H9 (cell line): ENCODE results near the gene FBXL7. TPM values are rescaled to one million over a fixed set of nuclear protein-coding genes. Genes with fewer than 3 reads are reported as not detected.

Source experiments
- DNase-seq: peaks from one replicate; pipeline ENCODE4 v3.0.0-alpha.2; 2017
- H2AFZ ChIP-seq: one replicate; pipeline ENCODE4 v1.6.1; 2013; ENCODE audit warnings: mild to moderate bottlenecking, low read length, control low read depth, moderate library complexity
- H2AK5ac ChIP-seq: 2 replicates; pipeline ENCODE4 v1.6.1; 2013; ENCODE audit warnings: low read length, control low read depth, mixed read lengths; ENCODE audit not compliant: insufficient read length
- H2BK120ac ChIP-seq: one replicate; pipeline ENCODE4 v1.6.1; 2013; ENCODE audit warnings: low read depth, mild to moderate bottlenecking, low read length, control low read depth, inconsistent platforms; ENCODE audit not compliant: poor library complexity, severe bottlenecking
- H2BK12ac ChIP-seq: 2 replicates; pipeline ENCODE4 v1.6.1; 2013; ENCODE audit warnings: low read length, control low read depth, mixed read lengths, low read depth; ENCODE audit not compliant: insufficient read length
- H2BK15ac ChIP-seq: 2 replicates; pipeline ENCODE4 v1.6.1; 2013; ENCODE audit warnings: low read depth, low read length, control low read depth
- H2BK20ac ChIP-seq: one replicate; pipeline ENCODE4 v1.6.1; 2013; ENCODE audit warnings: low read depth, mild to moderate bottlenecking, low read length, control low read depth, inconsistent platforms; ENCODE audit not compliant: poor library complexity, severe bottlenecking
- H2BK5ac ChIP-seq: 2 replicates; pipeline ENCODE4 v1.6.1; 2013; ENCODE audit warnings: low read length, control low read depth, mixed read lengths; ENCODE audit not compliant: insufficient read length
- H3K14ac ChIP-seq: 2 replicates; pipeline ENCODE4 v1.6.1; 2013; ENCODE audit warnings: low read length, control low read depth; ENCODE audit not compliant: insufficient read depth
- H3K18ac ChIP-seq: 2 replicates; pipeline ENCODE4 v1.6.1; 2013; ENCODE audit warnings: low read depth, mild to moderate bottlenecking, mixed read lengths, low read length, control low read depth; ENCODE audit not compliant: insufficient read length
- H3K23ac ChIP-seq: 2 replicates; pipeline ENCODE4 v1.6.1; 2013; ENCODE audit warnings: low read length, control low read depth, mixed read lengths, low read depth; ENCODE audit not compliant: insufficient read length
- H3K23me2 ChIP-seq: 2 replicates; pipeline ENCODE4 v1.6.1; 2013; ENCODE audit warnings: low read depth, mild to moderate bottlenecking, mixed read lengths, low read length, control low read depth; ENCODE audit not compliant: insufficient read length, poor library complexity, severe bottlenecking
- H3K27ac ChIP-seq: 2 replicates; pipeline ENCODE4 v1.5.1; 2013; ENCODE audit warnings: low read length, control low read depth, mixed read lengths, low read depth; ENCODE audit not compliant: insufficient read length
- H3K27me3 ChIP-seq: 2 replicates; pipeline ENCODE4 v1.6.1; 2013; ENCODE audit warnings: low read length, control low read depth, inconsistent platforms; ENCODE audit not compliant: insufficient read depth
- H3K4ac ChIP-seq: 2 replicates; pipeline ENCODE4 v1.6.1; 2013; ENCODE audit warnings: low read depth, mild to moderate bottlenecking, control low read depth, inconsistent platforms, low read length, moderate library complexity
- H3K4me1 ChIP-seq: 2 replicates; pipeline ENCODE4 v1.6.1; 2013; ENCODE audit warnings: low read length, control low read depth, inconsistent platforms; ENCODE audit not compliant: insufficient read depth
- H3K4me2 ChIP-seq: 2 replicates; pipeline ENCODE4 v1.6.1; 2013; ENCODE audit warnings: low read length, control low read depth, mixed read lengths; ENCODE audit not compliant: insufficient read length, insufficient read depth
- H3K56ac ChIP-seq: 2 replicates; pipeline ENCODE4 v1.6.1; 2013; ENCODE audit warnings: low read depth, mild to moderate bottlenecking, mixed read lengths, low read length, control low read depth; ENCODE audit not compliant: insufficient read length
- H3K79me1 ChIP-seq: 2 replicates; pipeline ENCODE4 v1.6.1; 2013; ENCODE audit warnings: low read depth, mild to moderate bottlenecking, moderate library complexity, low read length, control low read depth, inconsistent platforms; ENCODE audit not compliant: insufficient read depth, poor library complexity, severe bottlenecking
- H3K79me2 ChIP-seq: 2 replicates; pipeline ENCODE4 v1.6.1; 2013; ENCODE audit warnings: low read length, control low read depth, inconsistent platforms; ENCODE audit not compliant: insufficient read depth
- H3K9ac ChIP-seq: 2 replicates; pipeline ENCODE4 v1.6.1; 2013; ENCODE audit warnings: low read length, control low read depth, mixed read lengths; ENCODE audit not compliant: insufficient read length; ENCODE audit errors: extremely low read depth
- H3K9me3 ChIP-seq: one replicate; pipeline ENCODE4 v1.6.1; 2013; ENCODE audit warnings: low read depth, low read length, inconsistent platforms; ENCODE audit not compliant: control insufficient read depth
- H3T11ph ChIP-seq: one replicate; pipeline ENCODE4 v1.6.1; 2013; ENCODE audit warnings: mild to moderate bottlenecking, low read length, control low read depth, inconsistent platforms
- H4K20me1 ChIP-seq: one replicate; pipeline ENCODE4 v1.6.1; 2013; ENCODE audit not compliant: control insufficient read depth, insufficient read length, insufficient read depth
- H4K5ac ChIP-seq: 2 replicates; pipeline ENCODE4 v1.6.1; 2013; ENCODE audit warnings: low read depth, mild to moderate bottlenecking, mixed read lengths, low read length, control low read depth; ENCODE audit not compliant: insufficient read length
- H4K8ac ChIP-seq: replicated peaks from 2 replicates; pipeline ENCODE4 v1.6.1; 2013; ENCODE audit warnings: low read length, control low read depth, mixed read lengths, low read depth; ENCODE audit not compliant: insufficient read length
- H4K91ac ChIP-seq: 2 replicates; pipeline ENCODE4 v1.6.1; 2013; ENCODE audit warnings: low read depth, mild to moderate bottlenecking, moderate library complexity, mixed read lengths, low read length, control low read depth; ENCODE audit not compliant: insufficient read length
- H3K27ac Mint-ChIP-seq, 3 experiments: 2 replicates in 2 of 3; 3 replicates in 1 of 3; pipeline ENCODE4 v1.8.0; 2020 to 2021; ENCODE audit warnings: mixed read lengths in 3 of 3, mild to moderate bottlenecking in 1 of 3, moderate library complexity in 1 of 3
- H3K27me3 Mint-ChIP-seq: 2 replicates; pipeline ENCODE4 v1.8.0; 2021; ENCODE audit warnings: low read depth, mild to moderate bottlenecking, moderate library complexity, mixed read lengths
- H3K36me3 Mint-ChIP-seq, 3 experiments: 2 replicates in 2 of 3; 3 replicates in 1 of 3; pipeline ENCODE4 v1.8.0; 2020 to 2021; ENCODE audit warnings: low read depth in 3 of 3, mixed read lengths in 3 of 3; ENCODE audit not compliant: insufficient read depth in 1 of 3
- H3K4me1 Mint-ChIP-seq, 2 experiments: 2 replicates each; pipeline ENCODE4 v1.8.0; 2020; ENCODE audit warnings: mixed read lengths in 2 of 2
- H3K4me3 Mint-ChIP-seq, 2 experiments: 2 replicates in 1 of 2; 3 replicates in 1 of 2; pipeline ENCODE4 v1.8.0; 2020 to 2021; ENCODE audit warnings: mild to moderate bottlenecking in 2 of 2, mixed read lengths in 2 of 2, moderate library complexity in 1 of 2
- H3K9me3 Mint-ChIP-seq, 2 experiments: 2 replicates in 1 of 2; 3 replicates in 1 of 2; pipeline ENCODE4 v1.8.0; 2020; ENCODE audit warnings: mild to moderate bottlenecking in 2 of 2, mixed read lengths in 2 of 2, moderate library complexity in 1 of 2
- total RNA-seq: library from RNA; stranded (reverse); gene quantifications from 2 replicates; pipeline ENCODE4 v1.2.1, GENCODE V29; 2021
- TF ChIP-seq, protein P1 (sequence below): fragments of 200-600 bp; sonication (generic); conservative IDR thresholded peaks from 3 replicates; pipeline ENCODE4 v1.8.0; 2021; ENCODE audit warnings: antibody characterized with exemption, mild to moderate bottlenecking

The FBXL7 gene
- total RNA-seq, 1 experiment from 2014 or later: 14.6 TPM

DNA sequence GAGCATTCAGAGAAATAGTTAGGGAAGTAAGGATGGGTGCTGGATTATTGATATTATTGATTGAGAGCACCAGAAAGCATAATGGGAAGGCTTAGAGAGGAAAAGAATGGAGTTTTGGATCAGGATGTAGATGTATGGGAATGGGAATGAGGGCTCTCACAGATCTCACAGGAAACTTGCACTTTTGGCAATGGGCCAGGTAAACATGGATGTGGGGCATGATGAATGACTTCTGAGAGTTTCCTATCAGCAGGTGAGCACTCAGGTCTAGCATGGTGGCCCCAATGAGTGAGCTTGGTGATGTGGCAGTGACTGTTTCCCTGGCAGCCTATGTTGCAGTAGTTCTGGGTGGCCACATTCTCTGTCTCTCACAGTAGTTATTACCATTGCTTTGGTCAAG is 283.8 kb downstream of the FBXL7 start:
- Histone ChIP-seq H3K79me1 (no peaks in the 10 kb centered on the region), H3K9me3 (no peaks in the 10 kb centered on the region), H2AFZ (no peak overlapping the region), H2BK120ac (no peak overlapping the region), H2BK20ac (no peak overlapping the region), H2BK5ac (no peak overlapping the region), H3K79me2 (no peaks in the 10 kb centered on the region), H2BK12ac (no peak overlapping the region), H3K23ac (no peak overlapping the region), H3K4ac (no peak overlapping the region), H3K14ac (no peak overlapping the region), H2AK5ac (no peak overlapping the region), H3K23me2 (no peaks in the 10 kb centered on the region), H3K27ac (no peak overlapping the region), H3K18ac (no peak overlapping the region), H3K56ac (no peak overlapping the region), H4K8ac (no peak overlapping the region), H3K27me3 (no peaks in the 10 kb centered on the region), H3K4me1 (no peaks in the 10 kb centered on the region), H2BK15ac (no peak overlapping the region), H4K91ac (no peak overlapping the region), H3K9ac (no peak overlapping the region), H3T11ph (no peak overlapping the region), H4K5ac (no peak overlapping the region), H4K20me1 (no peaks in the 10 kb centered on the region), H3K4me2 (no peak overlapping the region)
- H3K4me1 Mint-ChIP-seq: peaks cover 4% of the 10 kb centered on the region in 2 experiments; a peak in 3 of 4 replicates
- H3K27me3 Mint-ChIP-seq: no peaks in the 10 kb centered on the region
- no peaks in the 10 kb centered on the region for H3K36me3 Mint-ChIP-seq
- DNase-seq: no peak
- H3K27ac Mint-ChIP-seq: no peak overlapping the region
- TF ChIP-seq, protein P1, sequence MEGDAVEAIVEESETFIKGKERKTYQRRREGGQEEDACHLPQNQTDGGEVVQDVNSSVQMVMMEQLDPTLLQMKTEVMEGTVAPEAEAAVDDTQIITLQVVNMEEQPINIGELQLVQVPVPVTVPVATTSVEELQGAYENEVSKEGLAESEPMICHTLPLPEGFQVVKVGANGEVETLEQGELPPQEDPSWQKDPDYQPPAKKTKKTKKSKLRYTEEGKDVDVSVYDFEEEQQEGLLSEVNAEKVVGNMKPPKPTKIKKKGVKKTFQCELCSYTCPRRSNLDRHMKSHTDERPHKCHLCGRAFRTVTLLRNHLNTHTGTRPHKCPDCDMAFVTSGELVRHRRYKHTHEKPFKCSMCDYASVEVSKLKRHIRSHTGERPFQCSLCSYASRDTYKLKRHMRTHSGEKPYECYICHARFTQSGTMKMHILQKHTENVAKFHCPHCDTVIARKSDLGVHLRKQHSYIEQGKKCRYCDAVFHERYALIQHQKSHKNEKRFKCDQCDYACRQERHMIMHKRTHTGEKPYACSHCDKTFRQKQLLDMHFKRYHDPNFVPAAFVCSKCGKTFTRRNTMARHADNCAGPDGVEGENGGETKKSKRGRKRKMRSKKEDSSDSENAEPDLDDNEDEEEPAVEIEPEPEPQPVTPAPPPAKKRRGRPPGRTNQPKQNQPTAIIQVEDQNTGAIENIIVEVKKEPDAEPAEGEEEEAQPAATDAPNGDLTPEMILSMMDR: no peak
- H3K9me3 Mint-ChIP-seq: peaks cover 2 to 3% of the 10 kb centered on the region in 2 experiments; a peak in 4 of 5 replicates
- no peak overlapping the region for H3K4me3 Mint-ChIP-seq
